GM12891 (cell line): Measurements from ENCODE around the gene CES3.

ENCODE experiments used
- POLR2A ChIP-seq: IDR thresholded peaks from 2 replicates; pipeline ENCODE4 v1.6.1; 2011; ENCODE audit warnings: low read depth, low read length, control low read depth
- POLR2AphosphoS5 ChIP-seq: IDR thresholded peaks from 2 replicates; pipeline ENCODE4 v1.6.1; 2011; ENCODE audit warnings: low read depth, low read length, control low read depth
- POU2F2 ChIP-seq: IDR thresholded peaks from 2 replicates; pipeline ENCODE4 v1.6.1; 2011; ENCODE audit warnings: low read depth, mild to moderate bottlenecking, control low read depth, low read length, moderate library complexity
- SPI1 ChIP-seq: IDR thresholded peaks from 2 replicates; pipeline ENCODE4 v1.6.1; 2011; ENCODE audit warnings: low read depth, low read length, control low read depth
- TAF1 ChIP-seq: IDR thresholded peaks from 2 replicates; pipeline ENCODE4 v1.6.1; 2011; ENCODE audit warnings: low read depth, low read length, control low read depth

- TF ChIP-seq POLR2AphosphoS5 (no peak), POLR2A (no peak), TAF1 (no peak), SPI1 (no peak), POU2F2 (no peak)
Measured at GRCh38 chr16:66979011-66979717, 18.1 kb downstream of the CES3 start.
